Activated CD4-positive, alpha-beta T cell treated with anti-CD3 and anti-CD28 coated beads, Interleukin-10, Interleukin-2, amounts not matched to agents 100 ng/mL and 50 ng/mL, durations not matched to agents 16 hours and 8 hours (primary cell): ENCODE measurements around the gene CARD19.

ENCODE experiments used
- DNase-seq: peaks from one replicate; pipeline ENCODE4 v3.0.0-alpha.2; 2020

The CARD19 gene

DNA sequence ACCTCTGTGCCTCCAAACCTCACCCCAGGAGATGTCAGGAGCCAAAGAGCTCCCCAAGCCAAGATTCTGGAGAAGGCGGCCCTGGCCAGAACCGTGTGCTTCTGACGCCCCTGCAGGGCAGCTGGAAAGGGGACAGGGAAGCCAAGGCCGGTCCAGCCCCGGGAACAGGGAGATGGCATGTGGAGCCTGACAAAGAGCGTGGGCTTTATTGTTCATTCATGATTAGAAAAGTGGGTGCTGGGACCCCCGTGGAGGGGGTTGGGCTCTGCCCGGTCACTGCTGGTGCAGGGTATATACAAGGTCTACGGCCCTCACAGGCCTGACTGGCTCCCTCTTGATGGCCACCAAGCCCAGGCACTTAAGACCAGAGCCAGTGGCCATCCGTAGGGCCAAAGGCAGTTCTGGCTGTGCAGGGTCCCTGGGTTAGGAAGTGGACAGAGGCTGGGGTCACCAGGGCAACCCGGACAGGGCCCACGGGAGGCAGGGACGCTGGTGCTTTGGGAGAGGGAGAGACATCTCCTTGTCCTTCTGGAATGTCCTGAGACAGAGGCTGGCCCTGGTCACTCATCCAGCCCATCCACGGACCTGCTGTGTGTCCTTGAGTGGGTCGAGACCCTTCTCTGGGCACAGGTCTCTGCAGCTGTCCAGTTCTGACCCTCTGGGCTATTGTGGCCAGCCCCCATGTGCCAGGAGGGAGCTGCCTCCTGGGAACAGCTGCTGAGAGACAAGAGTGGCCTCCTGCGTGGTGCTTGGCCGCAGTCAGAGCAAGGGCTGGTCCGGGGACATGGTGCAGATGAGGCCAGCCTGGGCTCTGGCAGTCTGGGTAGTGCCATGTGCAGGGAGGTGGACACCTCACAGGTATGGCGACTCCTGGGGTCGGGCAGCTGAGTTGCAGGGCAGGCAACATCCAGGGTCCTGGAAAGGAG, 25.6 kb downstream of the CARD19 start:
- no peak for DNase-seq

DNA sequence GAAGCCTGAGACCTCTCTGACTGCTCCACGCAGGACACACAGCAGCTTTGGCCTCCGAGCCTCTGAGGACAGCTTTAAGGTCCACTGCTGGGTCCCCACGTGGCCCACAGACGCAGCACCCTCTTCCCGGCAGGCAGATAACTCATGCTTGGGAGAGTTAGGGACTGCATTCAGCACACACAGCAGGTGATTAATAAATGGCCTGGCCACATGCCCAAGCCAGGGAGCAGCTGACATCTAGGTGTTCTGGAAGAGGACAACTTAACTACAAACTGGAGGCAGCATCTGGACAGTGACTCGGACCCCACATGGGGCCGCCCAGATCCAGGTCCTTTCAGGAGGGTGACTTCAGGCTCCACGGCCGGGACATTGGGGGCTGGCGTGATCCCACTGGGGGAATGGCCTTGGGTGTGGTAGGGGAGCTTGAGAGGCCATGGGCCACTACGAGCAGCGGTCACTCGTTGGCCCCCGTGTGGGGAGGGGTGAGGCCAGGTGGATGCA, 26.8 kb downstream of the CARD19 start:
- DNase-seq, result no peak

DNA sequence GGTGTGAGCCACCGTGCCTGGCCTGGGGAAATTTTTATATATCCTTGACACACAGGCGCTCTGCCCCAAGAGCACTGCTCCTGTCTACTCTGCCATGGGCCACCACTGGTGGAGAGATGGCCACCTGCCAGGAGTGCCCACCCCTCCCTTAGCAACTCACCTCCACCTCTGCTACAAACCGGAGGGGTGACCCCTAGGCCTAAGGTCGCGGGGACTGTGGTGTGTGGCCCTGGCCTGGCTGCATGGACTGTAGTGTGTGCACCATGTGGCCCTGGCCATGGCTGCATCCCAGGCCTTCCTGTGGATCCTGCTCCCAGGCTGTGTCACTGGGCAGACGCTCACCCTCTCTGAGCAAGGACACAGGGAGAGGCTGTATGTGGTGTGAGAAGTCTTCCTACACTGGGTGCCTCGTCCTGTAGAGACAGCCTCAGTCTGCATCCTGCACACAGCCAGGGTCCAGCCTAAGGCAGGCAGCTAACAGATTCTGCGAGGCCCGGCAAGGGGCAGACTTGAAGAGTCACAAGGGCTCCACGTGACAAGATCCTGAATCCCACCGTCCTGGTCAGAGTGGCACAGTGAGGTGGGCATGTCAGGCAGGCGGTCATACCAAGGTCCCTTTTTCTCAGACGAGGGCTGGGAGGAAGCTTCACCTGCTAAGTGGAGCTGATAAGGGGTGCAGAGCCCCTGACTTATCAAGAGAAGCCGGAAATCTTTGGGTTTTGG, 27.7 kb downstream of the CARD19 start:
- no peak for DNase-seq

DNA sequence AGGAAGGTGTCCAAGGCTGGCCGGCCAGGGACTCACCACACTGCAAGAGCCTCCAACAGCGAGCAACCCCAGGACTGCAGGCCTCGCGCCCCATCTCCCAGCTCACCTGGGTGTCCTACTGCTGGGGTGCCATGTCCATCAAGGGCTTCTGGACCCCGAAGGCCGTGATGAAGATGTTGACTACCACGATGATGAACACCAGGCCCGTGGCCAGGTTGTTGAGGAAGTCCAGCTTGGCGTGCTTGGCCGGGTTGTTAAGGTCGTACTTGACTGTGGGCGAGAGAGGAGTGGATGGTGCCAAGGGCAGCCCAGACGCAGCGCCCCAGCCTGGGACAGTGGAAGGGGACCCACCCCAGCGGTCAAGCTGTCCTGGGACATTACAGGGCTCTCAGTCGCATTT, 28.8 kb downstream of the CARD19 start:
- DNase-seq, result no peak

DNA sequence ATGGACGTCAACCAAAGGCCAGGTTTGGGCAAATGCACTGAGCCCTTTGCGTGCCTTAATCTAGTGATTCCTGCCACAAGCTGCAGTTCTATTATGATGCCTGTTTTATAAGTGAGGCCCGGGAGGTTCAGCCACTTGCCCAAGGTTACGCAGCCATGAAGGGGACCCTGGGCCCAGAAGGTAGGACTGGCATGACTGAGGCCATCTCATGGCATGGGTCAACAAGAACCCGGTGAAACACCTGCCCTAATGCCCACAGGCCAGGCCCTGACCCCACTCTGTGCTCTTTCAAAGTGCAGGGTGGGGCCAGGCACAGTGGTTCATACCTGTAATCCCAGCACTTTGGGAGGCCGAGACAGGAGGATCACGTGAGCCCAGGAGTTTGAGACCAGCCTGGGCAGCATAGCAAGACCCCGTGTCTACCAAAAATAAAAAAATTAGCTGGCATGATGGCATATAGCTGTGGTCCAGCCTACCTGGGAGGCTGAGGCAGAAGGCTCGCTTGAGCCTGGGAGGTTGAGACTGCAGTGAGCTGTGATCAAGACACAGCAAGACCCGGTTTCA, 29.4 kb downstream of the CARD19 start:
- DNase-seq, result no peak

DNA sequence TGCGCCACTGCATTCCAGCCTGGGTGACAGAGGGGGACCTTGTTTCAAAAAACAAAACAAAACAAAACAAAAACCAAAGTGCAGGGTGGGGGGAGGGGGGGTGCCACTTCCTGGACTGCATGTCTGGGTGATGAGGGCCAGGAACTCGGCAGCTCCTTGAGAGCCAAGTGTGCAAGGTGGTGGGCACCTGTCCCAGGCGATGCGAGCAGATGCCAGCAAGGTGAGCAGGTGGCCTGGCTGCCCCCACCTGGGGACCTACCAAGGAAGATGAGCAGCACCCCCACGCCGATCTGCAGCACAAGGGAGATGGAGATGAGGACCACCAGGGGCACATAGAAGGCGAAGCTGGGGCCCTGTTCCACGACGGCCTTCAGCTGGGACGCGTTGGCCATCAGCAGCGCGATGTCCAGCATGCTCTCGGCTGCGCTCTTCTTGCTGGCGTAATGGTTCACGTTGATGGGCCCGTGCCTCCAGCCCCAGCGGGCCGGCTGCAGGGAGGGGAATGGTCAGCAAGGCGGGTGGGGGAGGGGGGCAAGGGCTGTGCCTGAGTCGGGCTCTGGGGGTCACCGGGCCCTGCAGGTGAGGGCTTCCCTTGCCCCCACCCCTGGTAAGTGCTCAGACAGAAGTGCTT, 30.2 kb downstream of the CARD19 start:
- DNase-seq, result no peak

DNA sequence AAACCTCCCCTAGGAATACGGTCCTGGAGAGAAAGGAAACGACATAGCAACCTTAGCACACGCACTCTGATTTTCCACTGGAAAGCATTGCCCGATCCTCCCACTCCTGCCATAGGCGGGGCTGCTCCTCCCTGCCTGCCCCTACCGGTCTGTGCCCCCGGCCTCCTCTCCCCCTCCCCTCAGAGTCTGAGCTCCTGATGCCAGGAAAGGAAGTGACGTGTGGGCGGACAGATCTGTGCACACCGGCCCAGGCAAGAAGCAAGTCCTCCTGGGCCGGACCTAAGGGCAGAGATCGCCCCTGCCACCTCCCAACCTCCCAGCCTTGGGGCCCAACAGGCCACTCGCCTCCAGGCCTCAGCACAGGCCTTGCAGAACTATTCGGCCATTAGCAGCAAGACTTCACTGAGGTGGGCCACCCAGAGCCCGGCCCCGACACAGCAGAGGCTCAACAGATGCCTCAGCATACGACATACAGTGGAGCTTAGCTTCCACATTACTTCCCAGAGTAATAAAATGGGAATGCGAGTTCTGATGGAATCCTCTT, 30.9 kb downstream of the CARD19 start:
- no peak for DNase-seq

DNA sequence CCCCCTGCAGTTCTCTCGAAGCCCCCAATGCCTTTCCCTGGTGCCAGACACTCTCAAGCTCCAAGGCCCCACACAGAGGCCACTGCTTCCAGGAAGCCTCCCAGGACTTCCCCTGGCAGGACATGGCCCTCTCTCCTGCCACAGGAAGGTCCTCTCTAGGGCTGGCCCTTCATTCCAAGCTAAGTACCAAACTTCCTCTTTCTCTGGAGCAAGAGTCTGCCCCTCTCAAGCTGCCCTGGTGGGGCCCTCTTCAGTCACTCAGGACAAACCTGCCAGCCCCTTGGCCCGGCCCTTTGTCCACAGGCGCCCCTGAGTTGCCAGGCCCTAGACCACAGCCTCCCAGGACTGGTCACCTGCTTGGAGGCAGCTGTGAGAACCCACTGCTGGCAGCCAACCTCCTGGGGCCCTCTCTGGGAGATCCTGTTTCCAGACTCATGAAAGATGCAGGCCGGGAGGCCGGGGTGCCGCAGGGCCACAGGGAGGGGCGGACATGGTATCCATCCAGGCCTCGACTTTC, 31.4 kb downstream of the CARD19 start:
- no peak for DNase-seq

DNA sequence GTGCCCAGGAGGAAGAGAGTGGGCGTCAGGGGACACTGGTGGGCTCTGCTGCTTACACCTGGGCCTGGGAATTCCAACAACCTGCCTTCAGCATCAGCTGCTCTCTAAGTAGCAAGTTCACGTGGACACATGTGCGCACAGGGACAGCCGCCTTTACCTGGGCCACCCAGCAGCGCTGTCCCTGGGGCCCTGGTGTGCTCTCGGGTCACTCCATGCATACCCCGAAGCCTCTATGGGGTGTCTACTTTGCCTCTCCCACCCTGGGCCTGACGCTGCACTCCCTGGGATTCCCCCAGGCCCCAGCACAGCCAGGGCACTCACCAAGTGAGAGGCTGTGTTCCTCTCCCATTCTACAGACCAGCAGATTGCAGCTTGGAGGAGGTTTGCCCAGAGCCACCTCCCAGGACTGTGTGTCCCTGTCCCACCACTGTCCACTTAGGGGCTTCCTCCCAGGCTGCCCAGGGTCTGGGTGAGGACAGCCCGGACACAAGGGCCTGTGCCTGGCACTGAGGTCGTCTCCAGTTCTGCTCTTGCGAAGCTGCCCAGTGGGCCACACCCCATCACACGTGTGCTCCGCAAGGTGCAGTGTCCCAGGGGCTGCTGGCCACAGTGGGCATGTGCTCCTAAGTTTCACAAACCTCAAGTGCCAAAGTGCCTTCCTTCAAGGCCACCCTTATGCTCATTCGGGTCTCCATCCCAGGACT, 32.1 kb downstream of the CARD19 start:
- DNase-seq, result no peak

DNA sequence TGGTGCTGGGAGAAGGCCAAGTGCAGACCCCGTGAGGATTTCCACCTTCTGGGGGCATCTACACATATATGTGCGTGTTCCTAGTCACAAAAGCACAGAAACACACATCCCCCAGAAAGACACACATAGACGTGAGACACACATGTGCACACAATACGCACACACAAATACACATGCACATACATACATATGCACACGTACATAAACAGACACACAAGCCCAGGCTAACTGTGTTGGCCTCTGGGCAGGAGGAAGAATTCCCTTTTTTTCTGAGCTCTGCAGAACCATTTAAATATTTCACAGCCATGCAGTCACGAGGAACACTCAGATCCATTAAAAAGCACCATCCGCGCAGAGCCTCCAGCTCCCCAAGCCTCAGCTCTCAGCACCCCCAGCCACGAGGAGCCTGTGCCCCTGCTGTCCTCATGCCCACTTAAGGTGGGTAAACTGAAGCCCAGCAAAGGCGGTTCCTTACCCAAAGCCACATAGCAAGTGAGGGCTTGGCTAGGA, 32.8 kb downstream of the CARD19 start:
- DNase-seq, result no peak

DNA sequence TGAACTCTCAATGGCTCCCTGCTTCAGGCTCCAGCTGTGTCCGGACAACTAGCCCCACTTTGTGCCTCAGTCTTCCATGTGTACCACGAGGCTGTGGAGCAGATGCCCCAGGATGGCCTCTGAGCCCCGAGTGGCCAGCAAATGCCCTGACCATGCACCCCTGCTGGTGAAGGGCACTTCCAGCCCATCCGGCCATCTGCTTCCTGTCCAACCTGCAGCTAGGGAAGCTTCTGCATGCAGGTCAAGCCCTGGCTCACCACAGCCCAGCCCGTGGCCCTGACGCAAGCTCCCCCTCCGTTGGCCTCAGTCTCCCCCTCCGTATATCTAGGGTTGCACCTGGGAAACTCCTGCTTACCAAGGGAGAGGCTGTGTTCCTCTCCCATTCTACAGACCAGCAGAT, 33.3 kb downstream of the CARD19 start:
- no peak for DNase-seq

DNA sequence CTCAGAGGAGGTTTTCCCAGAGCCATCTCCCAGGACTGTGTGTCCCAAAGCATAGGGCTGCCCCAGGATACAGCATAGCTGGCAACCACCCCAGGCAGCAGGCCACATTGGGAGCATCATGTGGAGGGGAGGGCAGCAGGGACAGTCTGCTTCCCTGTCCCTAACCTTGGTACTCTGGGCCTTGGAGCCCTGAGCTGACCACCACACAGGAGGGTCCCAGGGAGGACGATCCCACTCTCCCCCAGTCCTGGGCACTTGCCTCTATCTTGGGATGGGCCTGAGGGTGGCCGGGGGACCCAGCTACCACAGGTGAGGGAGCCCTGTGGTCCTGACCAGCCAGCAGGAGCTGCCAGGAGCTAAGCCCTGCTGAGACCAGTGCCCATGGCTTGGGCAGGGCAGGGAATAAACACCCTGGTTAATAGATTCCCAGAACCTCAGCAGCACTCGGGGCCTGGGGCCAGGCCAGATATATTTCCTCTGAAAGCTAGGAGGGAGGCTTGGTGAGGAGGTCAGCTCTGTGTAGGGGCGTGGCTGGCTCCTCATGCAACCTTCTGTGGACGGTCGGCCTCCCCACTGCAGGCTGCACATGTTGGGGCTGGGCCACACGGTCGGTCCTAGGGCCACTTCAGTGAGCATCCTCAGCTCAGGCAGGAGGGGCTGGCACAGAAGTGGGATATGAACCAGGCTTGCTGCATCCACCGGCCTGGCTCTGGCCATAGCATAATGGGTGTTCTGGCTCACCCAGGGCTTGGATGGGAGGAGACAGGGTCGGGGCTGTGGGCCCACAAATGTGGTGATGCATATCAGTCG, 33.9 kb downstream of the CARD19 start:
- no peak for DNase-seq

DNA sequence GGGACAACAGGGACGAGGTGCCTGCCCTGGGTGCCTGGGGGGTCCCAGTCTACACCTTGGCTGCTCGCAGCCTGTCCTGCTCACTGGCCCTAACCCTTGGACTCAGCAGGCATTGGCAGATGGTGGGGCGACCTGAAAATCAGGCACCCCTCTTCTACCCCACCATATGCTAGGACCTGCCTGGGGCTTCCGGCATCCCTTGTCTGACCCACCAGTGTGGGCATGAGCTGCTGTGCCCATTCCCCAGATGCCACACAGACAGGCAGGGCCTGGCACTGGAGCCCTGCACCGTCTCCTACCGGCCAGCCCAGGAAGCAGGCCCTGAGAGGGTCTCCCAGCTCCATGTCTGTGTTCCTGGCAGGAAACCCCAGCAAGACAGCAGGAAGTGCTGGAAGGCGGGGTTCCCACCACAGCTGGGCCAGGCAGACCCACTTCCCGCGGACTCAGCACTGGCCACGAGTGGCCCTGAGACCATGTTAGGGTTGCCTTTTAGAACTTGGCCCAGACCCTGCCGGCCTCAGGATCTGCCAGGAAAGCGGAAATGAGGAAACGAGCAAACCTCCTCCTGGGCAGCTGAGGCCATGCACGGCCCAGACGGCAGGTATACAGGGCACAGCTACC, 35.0 kb downstream of the CARD19 start:
- no peak for DNase-seq

DNA sequence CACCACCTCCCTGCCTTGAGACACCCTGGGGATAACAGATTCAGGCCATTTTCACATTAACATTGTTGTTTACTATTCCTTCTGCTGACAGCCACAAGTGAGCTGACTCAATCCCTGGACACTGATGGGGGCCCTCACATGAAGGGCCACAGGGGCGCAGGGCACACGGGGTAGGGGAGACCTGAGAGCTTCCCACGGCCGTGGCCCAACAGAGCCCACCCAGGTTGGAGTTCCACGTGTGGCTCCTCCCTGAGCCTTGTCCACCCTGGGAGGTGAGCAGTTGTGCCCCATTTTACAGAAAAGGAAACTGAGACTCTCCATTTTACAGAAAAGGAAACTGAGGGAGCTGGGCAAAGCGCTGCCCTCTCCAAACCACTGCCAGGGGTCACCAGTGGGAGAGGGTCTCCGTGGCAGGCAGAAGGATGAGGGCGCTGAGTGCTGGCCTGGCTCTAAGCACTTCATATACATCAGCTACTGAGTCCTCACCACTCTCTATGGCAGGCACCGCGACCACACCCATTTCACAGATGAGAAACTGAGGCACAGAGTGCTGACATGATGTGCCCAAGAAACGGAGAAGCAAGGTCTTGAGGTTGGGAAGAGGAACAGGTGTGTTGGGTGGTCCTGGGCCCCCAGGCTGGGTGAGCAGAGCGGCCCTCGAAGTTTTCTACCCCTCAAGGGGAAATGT, 35.7 kb downstream of the CARD19 start:
- DNase-seq, result no peak

DNA sequence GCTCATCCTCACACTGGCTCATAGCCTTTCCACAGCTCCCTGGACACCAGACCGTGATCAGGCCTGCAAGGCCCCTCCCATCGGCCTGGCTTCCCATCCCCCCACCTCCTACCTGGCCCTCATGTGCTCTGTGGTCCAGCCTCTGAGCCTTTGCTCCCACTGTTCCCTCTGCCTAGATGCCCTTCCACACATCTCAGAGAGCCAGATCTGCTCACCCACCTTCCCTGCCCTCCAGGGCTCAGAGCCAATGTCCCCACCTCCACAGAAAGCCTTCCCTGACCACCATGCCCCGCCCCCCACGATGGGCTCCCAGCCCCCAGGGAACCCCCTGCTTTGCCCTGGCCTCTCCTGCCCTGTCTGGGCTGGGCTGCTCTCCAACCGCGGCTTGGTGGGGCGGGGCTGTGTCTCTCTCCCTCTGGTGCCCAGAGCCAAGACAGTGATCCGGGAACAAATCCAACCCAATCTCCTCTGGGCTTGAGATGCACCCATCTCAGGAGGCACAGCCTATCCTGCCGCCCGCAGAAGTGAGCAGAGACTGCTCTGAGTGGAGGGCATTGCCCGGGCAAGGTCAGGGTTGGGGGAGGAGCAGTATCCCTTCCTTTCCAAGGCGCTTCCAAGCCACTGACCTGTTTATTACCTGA, 36.4 kb downstream of the CARD19 start:
- DNase-seq, result no peak

DNA sequence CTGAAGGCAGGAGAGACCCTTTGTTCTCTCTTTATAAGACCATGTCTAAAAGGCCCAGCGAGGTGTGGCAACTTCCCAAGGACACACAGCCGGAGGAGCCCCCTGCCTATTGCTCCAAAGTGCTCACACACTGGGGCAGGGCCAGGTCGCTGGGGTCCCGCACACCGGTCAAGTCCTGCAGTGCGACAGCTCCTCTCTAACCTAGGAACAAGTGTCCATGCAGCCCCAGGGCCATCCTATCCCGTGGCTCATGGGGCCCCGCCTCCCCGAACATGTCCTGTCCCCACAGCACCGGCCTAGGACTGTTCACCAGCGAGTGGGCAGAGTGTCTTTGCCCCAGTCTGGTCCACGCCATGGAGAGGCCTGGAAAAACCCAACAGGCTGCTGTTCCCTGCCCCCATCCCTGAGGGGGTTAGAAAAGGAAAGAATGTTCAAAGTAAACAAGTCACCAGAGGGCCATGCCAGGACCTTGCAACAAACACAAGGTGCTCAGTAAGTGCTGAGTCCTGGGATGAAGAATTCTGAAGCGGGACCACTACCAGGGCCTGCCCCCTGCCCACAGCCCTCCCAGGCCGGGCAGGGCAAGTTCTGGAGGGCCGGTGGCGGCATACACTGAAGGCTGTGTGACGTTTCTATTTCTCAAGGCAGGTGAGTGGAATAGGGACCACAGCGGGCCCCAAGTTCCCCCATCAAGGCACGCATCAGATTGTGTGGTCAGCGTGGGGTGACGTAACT, 37.1 kb downstream of the CARD19 start:
- peak; percentile 74 for DNase-seq

DNA sequence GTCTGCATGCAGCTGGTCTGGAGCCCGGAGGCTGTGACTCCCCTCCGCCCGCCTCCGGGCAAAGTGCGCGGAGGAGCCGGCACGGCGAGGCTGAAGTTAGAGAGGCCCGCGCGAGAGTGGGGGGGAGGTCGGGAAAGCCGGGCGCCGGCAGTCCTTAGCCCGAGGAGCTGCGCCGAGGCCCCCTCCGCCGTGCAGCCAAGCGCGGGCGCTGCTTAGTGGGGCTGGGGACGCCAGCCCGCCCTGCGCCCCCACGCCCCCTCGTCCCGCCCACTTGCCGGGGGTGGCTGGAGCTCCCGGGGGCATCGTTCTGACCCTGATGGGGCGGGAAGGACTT, 37.6 kb downstream of the CARD19 start:
- no peak for DNase-seq

DNA sequence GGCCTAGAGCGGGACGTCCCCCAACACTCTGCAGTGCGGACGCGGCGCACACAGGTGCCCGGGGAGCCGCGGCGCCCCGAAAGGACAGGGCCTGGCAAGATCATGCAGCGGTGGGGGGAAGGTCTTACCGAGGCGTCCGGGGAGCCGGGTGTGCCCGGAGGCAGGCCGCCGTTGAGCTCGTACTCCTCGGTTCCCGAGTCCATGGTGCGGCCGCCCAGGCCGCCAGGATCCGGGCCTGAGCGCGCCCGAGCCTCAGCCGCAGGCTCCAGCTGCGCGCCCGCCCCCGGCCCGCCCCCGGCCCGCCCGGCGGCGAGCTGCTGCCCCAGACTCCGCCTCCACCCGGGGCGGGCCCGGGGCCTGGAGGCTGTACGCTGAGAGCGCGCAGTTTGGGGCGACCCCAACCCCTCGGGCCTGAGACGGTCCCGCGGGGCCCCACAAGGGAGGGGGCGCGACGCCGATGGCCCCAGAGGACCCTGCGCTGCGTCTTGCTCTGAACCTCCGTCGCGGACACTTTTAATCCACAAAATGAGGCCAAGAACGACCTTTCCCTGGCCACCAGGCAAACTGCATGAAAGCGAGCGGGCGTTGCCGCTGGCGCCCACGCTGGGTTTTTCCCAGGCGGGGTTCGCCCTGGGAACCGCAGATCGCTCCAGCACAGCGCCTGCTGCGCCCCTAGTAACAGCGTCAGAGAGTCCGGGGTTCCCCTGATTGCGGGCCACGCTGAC, 38.2 kb downstream of the CARD19 start, which contains the start of gene NINJ1:
NINJ1 (minus strand) TSS at position 237 of the 725 bp plus-strand sequence; CDS start at position 203, 34 bp downstream.
- peak; percentile 85 for DNase-seq
